HG03354 (cell line): ENCODE data around the gene DRC1.
A peak's percentile ranks its signal among the peaks of the same experiment; 100 is the strongest.

Source experiments
- ATAC-seq: cut with Tn5 transposase; IDR thresholded peaks from one replicate; pipeline ENCODE4 v1.9.1; 2021; ENCODE audit warnings: mild to moderate bottlenecking; ENCODE audit not compliant: unreplicated experiment, poor library complexity, severe bottlenecking

DRC1 gene

DNA sequence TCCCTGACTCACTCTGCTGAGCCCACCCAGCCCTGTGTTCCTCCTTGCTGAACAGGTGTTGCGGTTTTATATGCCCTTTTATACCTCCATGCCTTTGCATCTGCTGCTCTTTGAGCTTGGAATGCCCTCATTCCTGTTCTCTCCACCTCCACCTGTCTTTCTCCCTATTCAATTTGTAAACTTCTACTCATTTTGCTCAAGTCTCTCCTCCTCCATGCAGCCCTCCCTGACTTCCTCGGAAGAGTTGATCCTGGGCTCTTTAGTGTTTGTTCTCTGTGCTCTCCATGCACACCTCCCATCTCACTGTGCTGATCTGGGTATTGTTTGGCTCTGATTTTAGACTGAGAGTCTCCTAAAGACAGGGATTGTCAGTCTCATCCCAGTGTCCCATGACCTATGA, 83.4 kb downstream of the DRC1 start:
- ATAC-seq, result no peak

DNA sequence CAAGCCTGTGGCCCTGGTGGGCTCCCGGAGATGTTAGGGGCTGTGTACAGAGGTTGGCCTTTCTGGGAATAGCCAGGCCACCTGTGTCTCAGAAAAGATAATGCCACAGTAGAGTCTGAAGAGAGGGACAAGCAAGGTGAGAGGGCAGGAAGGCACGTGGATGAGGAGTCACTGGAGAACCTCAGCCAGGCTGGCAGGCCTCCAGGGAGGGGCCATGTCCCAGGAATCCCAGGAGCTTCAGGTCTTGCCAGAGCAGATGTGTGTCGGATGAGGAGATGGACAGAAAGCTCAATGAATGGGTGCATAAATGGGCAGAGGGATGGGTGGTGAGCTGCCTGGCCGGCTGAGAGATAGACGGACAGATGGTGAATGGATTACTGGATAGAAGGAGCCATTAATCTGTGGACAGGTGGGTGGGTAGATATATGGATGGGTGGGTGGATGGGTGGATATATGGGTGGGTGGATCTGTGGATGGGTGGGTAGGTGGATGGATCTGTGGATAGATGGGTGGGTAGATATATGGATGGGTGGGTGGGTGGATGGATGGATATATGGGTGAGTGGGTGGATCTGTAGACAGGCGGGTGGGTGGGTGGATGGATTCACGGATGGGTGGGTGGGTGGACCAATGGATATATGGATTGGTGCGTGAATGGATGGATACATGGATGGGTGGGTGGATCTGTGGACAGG, 84.2 kb downstream of the DRC1 start:
- no peak for ATAC-seq

DNA sequence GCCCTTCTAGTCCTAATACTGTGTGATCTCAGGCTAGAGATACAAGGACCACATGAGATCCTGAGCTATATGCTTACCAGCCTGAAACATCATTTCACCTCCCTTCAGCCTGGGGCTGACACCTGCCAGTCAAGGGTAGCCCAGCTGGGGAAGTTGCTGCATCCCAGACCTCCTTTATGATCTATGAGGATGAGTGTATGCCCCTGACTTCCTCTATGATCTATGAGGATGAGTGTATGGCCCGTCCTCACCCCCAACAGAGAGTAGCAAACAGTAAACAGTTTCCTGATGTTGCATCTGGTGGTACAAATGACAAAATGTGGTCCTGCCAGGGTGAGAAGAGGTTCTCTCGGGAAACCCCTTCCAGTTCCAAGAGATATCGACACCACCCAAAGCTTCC, 85.1 kb downstream of the DRC1 start:
- no peak for ATAC-seq

DNA sequence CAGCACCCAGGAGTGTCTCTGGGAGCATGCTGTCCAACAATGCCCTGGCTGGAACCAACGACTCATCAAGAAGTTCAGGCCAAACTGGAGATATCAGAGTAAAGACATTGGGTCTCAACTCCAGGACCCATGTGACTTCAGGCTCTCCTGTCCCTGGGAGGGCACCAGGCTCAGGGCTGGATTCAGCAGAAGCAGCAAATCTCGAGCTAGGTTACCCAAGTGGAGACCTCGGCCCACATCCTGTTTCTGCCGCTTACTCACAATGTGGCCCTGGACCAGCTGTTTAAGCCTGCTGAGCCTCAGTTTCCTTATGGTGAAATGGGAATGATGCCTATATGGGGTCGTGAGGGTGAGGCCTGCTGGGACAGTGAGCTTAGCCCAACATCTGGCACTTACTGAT, 85.5 kb downstream of the DRC1 start:
- ATAC-seq, result no peak

DNA sequence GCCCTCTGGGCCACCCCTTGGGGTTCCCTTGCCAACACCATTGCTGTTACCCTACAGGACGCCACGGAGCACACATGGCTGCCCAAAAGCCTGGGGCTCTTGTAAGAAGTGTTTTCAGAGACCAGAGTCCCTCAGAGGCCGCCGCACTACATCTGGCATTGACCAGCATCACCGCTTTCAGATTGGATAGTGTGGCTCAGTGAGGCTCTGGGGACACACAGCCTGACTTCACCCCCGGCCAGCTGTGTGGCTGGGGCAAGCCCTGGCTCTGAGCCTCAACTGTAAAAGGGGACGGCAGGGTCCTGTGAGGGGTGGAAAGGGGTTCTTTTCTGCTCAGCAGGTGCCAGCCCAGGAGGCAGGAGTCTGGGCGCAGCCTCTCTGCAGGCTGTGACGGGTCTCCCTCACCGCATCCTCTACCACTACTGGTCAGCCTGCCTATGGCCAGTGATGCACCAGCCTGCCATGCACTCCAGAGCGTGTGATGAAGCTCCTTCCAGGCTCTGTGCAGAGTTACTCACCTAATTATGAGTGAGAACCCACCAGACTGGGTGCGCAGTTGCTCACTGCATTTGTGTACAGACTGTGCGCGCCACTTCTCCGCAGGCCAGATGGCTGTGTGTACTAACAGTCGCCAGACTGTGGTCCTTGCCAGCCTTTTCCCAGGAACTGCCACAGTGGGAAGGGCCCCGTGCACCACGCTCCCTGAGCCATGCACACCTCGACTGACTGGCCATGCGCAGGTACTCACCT, 86.9 kb downstream of the DRC1 start:
- no peak for ATAC-seq

DNA sequence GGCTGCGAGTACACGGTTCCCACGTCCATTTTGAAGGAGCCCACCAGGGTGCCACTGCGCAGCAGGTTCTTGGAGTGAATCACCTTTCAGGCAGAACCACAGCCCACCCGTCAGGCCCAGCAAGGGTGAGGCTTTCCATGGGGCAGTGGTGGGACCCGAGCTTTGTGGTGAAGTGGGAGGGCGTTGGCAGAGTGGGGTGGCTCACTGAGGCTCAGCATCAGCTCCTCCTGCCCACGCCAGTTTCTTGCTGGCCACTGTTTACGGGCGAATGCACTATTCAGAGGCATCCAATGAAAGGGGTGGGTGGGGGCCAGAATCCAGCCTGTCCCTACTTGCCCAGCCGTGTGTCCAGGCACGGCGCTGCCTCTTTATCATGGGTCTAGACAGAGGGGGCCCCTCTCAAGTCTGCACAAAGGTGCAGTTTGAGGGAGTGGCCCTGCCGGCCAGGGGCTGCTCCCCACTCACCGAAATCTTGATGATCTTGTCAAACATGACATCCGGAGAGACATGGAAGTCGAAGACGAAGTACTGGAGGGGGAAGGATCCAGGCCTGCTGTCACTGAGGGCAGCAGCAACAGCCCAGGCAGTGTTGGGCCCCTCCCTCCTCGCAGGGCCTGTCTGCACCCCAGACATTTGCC, 87.6 kb downstream of the DRC1 start:
- no peak for ATAC-seq

DNA sequence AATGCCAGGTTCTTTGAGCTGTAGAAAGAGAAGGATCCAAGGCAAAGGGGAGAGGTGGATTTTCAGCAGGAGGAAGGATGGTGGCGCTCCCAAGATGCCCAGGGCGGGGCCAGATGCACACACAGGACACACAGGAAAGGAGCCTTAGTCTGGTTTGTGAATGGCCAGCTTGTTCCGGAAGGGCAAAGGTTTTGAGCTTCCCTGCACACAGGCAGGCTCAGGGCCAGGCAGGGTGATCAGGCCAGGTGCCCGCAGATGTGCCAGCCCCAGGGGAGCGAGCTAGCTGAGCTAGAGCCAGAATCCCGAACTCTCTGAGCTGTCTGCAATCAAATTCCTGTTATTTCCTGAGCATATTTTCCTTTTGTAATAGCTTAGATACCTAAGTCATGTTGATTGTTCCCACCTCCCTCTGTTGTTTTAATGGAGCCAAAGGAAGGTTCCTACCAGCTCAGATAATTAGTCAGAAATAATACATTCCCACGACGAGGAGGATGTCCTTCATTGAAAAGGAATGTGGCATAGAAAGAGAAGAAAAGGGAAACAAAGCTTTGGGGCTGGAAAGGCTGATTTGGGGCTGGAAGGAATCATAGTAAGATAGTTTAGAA, 89.9 kb downstream of the DRC1 start:
- no peak for ATAC-seq

DNA sequence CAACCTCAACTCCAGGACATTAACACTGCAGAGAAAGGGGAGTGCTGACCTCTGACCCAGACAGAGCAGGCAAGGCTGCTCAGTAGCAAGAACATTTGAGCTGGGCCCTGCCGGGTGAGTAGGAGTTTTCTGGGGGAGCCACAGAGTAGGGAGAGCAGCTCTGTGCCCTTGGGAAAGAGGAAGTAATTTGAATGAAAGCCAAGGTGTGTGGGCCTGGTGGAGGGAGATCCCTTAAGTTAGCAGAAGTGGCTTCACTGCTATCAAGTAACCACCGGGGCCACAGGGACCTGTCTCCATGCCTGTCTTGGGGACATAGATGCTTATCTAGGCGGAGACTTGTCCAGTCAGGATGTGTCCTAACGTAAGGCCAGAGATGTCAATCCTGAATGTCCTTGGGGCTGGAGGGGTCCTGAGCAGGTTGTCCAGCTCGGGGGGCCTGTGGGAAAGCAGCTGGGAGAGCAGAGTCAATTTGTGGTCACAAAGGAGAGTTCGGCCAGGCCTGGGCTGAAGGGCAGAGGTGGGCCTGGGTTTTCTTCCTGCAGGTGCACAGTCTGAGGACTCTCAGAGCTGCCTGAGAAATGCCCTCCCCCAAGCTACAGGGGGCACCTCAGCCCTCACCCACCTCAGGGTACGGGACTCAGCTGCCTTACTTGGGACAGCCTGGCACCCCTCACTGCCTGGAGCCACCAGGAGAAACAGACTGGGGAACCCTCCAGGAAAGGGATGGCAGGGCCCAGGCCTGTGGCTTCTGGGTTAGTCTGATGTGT, 91.2 kb downstream of the DRC1 start:
- ATAC-seq, result no peak

DNA sequence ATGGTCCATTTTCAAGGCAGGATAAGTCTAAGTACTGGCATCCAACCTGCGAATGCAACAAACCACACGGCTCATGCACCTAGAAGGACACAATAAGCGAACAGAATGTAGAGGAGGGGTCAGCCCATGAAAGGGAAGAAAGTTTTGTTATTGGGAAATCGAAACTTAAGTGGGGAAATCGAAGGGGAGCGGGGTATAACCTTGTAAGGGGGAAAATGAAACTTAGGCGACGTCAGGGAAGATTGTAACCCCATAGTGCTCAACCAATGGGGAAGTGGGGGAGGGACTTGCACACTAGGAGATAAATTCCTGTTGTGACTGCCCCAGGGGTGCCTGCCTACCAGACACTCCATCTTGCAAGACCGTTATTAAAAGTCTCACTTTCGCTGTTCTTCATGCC, 91.8 kb downstream of the DRC1 start:
- ATAC-seq, result no peak

DNA sequence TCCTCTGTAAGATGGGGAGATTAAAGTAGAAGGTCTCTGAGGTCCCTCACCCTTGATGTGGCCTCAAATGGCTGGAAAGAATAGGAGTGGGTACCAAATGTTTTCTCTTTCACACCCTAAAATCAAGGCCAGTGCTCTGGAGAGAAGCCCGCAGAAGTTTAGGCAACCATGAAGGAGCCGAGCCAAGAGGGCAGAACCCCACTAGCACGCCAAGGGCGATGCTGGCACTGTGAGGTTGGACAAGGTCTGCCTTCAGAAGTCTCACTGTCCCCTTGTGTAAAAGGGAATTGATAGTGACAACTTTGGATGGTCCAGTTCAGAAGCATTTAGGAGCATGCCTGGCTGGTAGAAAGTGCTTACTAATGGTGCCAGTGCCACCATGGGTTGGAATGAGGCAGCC, 92.5 kb downstream of the DRC1 start:
- ATAC-seq, result no peak

DNA sequence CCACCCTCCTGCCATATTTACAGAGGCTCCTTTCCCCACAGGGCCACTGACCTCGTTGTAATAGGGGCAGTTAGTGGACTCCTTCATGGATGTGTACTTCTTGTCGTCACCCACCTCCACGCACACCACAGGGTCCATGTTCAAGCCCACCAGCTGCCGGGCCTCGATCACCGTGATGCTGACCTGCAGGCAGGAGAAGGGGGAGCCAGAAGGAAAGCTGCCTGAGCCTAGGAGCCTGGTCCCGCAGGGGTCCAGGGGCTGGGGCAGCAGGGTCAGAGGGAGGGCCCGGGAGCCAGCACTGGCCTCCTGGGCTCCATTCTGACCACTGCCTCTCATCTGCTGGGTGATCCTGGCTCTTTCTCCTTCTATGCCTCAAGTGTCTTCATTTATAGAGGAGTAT, 93.2 kb downstream of the DRC1 start:
- no peak for ATAC-seq

DNA sequence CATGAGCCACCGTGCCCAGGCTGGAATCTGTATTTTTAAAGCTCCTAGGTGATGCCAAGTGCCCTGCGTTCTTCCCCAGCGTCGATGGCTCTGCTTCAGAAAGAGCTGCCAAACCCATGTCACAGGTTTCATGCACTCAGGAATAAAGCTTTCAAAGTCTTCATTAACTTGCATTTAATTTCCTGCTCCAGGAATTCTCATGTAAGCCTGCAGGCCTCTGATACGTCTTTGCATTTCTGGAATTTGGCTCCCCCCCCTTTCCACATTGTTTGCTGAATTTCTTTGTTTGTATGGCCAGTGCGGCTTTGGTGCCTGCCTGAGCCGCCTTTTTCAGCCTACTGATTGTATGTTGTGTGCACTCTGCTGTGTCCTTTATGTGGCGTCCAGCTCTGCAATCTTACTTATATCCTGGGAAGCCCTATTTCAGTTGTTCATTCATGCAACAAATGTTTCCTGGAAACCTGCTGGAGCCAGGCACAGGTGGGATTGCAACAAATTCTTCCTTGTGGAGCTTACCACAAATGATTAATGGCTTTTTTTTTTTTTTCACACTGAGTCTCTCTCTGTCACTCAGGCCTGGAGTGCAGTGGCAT, 94.1 kb downstream of the DRC1 start:
- ATAC-seq, result no peak

DNA sequence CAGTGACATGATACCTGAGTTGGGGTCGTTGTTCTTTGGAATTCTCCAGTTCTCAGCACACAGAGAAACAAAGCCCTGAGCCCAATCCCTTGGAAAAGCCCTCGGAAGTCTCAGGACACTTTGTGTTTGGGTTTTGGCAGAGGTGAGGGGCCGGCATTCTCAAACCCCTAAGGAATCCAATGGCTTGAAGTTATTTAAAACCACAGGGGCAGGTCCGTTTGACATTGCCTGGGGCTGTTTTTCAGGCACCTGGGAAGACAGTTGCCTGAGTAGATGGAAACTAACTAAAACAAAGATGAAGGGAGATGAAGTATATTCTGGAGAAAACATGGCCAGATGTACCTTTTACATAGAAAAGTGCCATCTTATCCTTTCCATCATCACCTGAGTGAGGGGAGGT, 98.7 kb downstream of the DRC1 start:
- ATAC-seq, result no peak

DNA sequence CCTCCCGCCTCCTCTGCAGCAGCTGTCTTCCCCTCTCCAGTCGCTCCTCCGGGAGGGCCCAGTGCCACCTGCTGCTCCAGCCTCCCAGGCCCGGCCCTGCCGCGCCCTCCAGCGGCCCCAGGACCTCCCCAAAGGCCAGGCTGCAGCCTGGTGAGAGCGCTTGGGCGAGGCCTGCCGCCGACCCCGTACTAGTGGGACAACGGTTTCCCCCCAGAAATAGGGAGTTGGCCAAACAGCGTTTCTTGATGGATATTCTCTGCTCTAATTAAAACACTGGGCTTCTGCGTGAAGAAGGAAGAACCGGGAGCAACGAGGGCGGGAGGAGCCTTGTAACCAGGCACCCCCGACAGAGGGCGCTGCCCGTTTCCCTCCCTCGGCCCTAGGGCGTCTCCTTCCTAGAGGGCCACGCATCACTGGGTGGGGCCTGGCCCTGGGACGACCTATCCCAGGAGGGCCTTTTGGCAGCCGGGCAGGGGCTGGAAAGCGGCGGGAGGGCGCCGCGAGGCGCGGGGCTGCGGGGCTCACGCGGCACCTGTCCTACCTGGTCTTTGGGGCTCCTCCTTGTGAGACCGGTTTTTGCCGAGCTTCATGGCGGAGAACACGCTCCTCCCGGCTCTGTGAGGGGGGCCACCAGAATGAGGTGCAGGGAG, 101.6 kb downstream of the DRC1 start:
- peak; percentile 48 for ATAC-seq

DNA sequence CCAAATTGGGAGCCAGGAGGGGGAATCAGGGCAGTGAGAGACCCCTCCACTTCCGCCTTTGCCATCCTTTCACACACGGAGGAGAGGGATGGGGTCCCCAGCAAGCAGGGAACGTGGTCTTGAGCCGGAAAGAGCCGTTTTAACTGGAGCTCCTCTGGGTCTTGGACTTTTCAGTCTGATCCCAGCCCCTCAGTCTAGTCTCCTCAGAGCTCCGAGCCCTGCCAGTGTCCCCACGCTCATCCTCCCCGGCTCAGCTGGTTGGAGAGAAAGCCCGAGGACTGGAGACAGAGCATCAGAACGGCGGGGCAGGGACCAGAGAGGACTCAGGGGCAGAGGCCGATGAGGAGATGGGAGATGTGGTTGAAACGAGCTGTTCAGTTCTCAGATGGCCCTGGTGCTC, 102.3 kb downstream of the DRC1 start:
- ATAC-seq, result no peak

DNA sequence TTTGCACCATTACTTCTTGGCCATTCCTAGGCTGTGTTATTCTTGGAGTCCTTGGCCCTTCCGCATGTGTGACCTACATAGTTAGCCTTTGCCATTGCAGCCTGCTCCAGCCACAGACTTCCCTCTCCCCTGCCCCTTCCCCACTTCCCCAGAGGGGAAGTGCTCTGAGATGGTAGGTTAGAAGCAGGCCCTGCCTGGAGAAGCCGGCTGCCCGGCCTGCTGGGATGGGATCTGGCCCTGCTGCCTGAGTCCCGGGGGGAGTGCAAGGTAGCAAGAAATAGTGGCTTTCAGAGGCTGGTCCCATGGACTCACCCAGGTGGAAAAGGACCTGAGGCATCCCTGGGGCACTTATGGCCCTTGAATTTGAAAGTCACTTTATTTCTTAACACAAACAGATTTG, 104.6 kb downstream of the DRC1 start:
- no peak for ATAC-seq
